Endothelial cell of umbilical vein (primary cell): ENCODE measurements around the gene RGS9. TPM values are rescaled to one million over a fixed set of nuclear protein-coding genes. Genes with fewer than 3 reads are reported as not detected.

Source experiments
- BruUV-seq: library from RNA; stranded (reverse); fragments of 400-500 nt; replicated peaks from 2 replicates; lab custom pipeline; 2021; lab: Mats Ljungman, UMichigan
- CTCF ChIA-PET: fragments of 300-600, 350-600 bp; sonication (Branson Sonifier 250); formaldehyde crosslinking; loops from one replicate; lab custom pipeline; 2021; ENCODE audit warnings: antibody characterized with exemption, inconsistent platforms; lab: Charles Lee
- POLR2A ChIA-PET: fragments of 300-600, 350-600 bp; sonication (Branson Sonifier 250); formaldehyde crosslinking; loops from one replicate; lab custom pipeline; 2021; ENCODE audit warnings: antibody characterized with exemption, inconsistent platforms; lab: Charles Lee
- DNase-seq: peaks from one replicate; pipeline ENCODE4 v3.0.0-alpha.2; 2011; ENCODE audit warnings: low read depth, low spot score
- FAIRE-seq: peaks from 2 replicates; lab custom pipeline; 2011; peaks lifted over from hg19 to GRCh38; lab: Jason Lieb, UNC
- H2AFZ ChIP-seq: 2 replicates; pipeline ENCODE4 v1.6.0; 2012; ENCODE audit warnings: low read depth, low read length, control low read depth, inconsistent platforms
- H3K27ac ChIP-seq: 2 replicates; pipeline ENCODE4 v1.5.1; 2011; ENCODE audit warnings: low read depth, mild to moderate bottlenecking, control low read depth, low read length, moderate library complexity; ENCODE audit not compliant: insufficient read depth
- H3K27me3 ChIP-seq, 2 experiments: 2 replicates each; pipeline versions ENCODE4 v1.6.0 to v1.6.1; 2011; ENCODE audit warnings: low read length in 2 of 2, mixed read lengths in 1 of 2; ENCODE audit not compliant: control insufficient read depth in 2 of 2, insufficient read depth in 2 of 2
- H3K36me3 ChIP-seq, 2 experiments: 2 replicates in 1 of 2; 3 replicates in 1 of 2; pipeline ENCODE4 v1.5.1; 2011; ENCODE audit warnings: low read length in 2 of 2, mild to moderate bottlenecking in 1 of 2, moderate library complexity in 1 of 2; ENCODE audit not compliant: control insufficient read depth in 2 of 2, insufficient read depth in 2 of 2; ENCODE audit errors: extremely low read depth in 1 of 2
- H3K4me1 ChIP-seq: 3 replicates; pipeline ENCODE4 v1.5.1; 2011; ENCODE audit warnings: mild to moderate bottlenecking, low read length; ENCODE audit not compliant: control insufficient read depth, insufficient read depth; ENCODE audit errors: extremely low read depth
- H3K4me2 ChIP-seq: 2 replicates; pipeline ENCODE4 v1.6.1; 2011; ENCODE audit warnings: low read length, control low read depth, mixed read lengths; ENCODE audit not compliant: insufficient read depth
- H3K4me3 ChIP-seq, 3 experiments: fragments of 200-600 bp in 1 of 3; sonication (generic), shearing (Covaris generic) in 1 of 3; replicated peaks in 1 of 3; 2 replicates each; pipeline ENCODE4 v1.5.1; 2011 to 2016; ENCODE audit warnings: control low read depth in 3 of 3, low read length in 3 of 3, mild to moderate bottlenecking in 2 of 3, inconsistent platforms in 1 of 3, low read depth in 1 of 3, moderate library complexity in 1 of 3; ENCODE audit not compliant: insufficient read depth in 1 of 3
- H3K79me2 ChIP-seq: 2 replicates; pipeline ENCODE4 v1.6.0; 2012; ENCODE audit warnings: low read length, inconsistent platforms; ENCODE audit not compliant: control insufficient read depth, insufficient read depth
- H3K9ac ChIP-seq: replicated peaks from 2 replicates; pipeline ENCODE3; 2011; ENCODE audit warnings: low read length, control low read depth; ENCODE audit not compliant: insufficient read depth; ENCODE audit errors: extremely low read depth
- H3K9me1 ChIP-seq: replicated peaks from 3 replicates; pipeline ENCODE4 v1.6.0; 2011; ENCODE audit warnings: mild to moderate bottlenecking, low read length; ENCODE audit not compliant: control insufficient read depth, insufficient read depth; ENCODE audit errors: extremely low read depth
- H3K9me3 ChIP-seq: replicated peaks from 2 replicates; pipeline ENCODE4 v1.5.1; 2012; ENCODE audit warnings: low read length, inconsistent platforms; ENCODE audit not compliant: control insufficient read depth, insufficient read depth
- H4K20me1 ChIP-seq: replicated peaks from 2 replicates; pipeline ENCODE3; 2011; ENCODE audit warnings: mild to moderate bottlenecking, low read length; ENCODE audit not compliant: control insufficient read depth, insufficient read depth; ENCODE audit errors: extremely low read depth
- CTCF ChIP-seq, 2 donors: IDR thresholded peaks; 1 replicate in 1 of 2; 2 replicates in 1 of 2; pipeline ENCODE4 v1.5.1; 2011; ENCODE audit warnings: low read length in 2 of 2, mild to moderate bottlenecking in 2 of 2, moderate library complexity in 2 of 2, control low read depth in 1 of 2, inconsistent platforms in 1 of 2, low read depth in 1 of 2; ENCODE audit not compliant: insufficient read depth in 1 of 2; ENCODE audit errors: extremely low read depth in 1 of 2
- EZH2 ChIP-seq: IDR thresholded peaks from 2 replicates; pipeline ENCODE4 v1.6.1; 2012; ENCODE audit warnings: borderline replicate concordance, low read depth, mild to moderate bottlenecking, moderate library complexity, low read length, inconsistent platforms; ENCODE audit not compliant: severe bottlenecking
- FOS ChIP-seq: IDR thresholded peaks from 2 replicates; pipeline ENCODE4 v1.6.1; 2011; ENCODE audit warnings: mild to moderate bottlenecking, low read length, moderate library complexity, borderline replicate concordance; ENCODE audit not compliant: insufficient read depth
- GATA2 ChIP-seq: IDR thresholded peaks from 2 replicates; pipeline ENCODE4 v1.7.0; 2011; ENCODE audit warnings: low read depth, mild to moderate bottlenecking, moderate library complexity, mixed read lengths, low read length; ENCODE audit not compliant: insufficient read length, insufficient read depth
- JUN ChIP-seq: IDR thresholded peaks from 2 replicates; pipeline ENCODE4 v1.6.1; 2011; ENCODE audit warnings: borderline replicate concordance, low read depth; ENCODE audit not compliant: insufficient read length, insufficient read depth
- MAX ChIP-seq: IDR thresholded peaks from 2 replicates; pipeline ENCODE4 v1.6.1; 2011; ENCODE audit not compliant: insufficient read depth, insufficient read length
- MYC ChIP-seq: IDR thresholded peaks from one replicate; pipeline ENCODE4 v1.6.1; 2011; ENCODE audit warnings: mild to moderate bottlenecking, low read depth, low read length
- POLR2A ChIP-seq: IDR thresholded peaks from 2 replicates; pipeline ENCODE4 v1.6.1; 2012; ENCODE audit warnings: low read depth, mild to moderate bottlenecking, control low read depth, low read length
- POLR2AphosphoS5 ChIP-seq: IDR thresholded peaks from 2 replicates; pipeline ENCODE4 v1.6.1; 2012; ENCODE audit warnings: low read depth, mild to moderate bottlenecking, control low read depth, low read length, moderate library complexity; ENCODE audit not compliant: insufficient read depth
- dilution Hi-C: fragments of 300-500 bp; cut with MboI; formaldehyde crosslinking; loops from one replicate; pipeline ENCODE4 v1.15.0; 2019; ENCODE audit warnings: low sequenced_read_pairs; ENCODE audit not compliant: extremely low pct_ligation_motif_present
- intact Hi-C: fragments of 100-400 bp; cut with micrococcal nuclease; formaldehyde crosslinking; loops from one replicate; pipeline ENCODE4 v1.10.0; 2022
- polyA plus RNA-seq, 4 experiments: library from polyadenylated mRNA; depleted of rRNA in 3 of 4; stranded (reverse) in 3 of 4; unstranded in 1 of 4; fragments of >200 nt; gene quantifications; 2 replicates each; pipeline versions ENCODE4 v1.2.1 to v1.2.3, GENCODE V29; 2011 to 2012; ENCODE audit warnings: missing spikeins in 1 of 4
- total RNA-seq: library from RNA; stranded (reverse); gene quantifications from 2 replicates; pipeline ENCODE4 v1.2.3, GENCODE V29; 2021

Gene RGS9
- total and polyA plus RNA-seq, 2 donors (not counting 3 experiments of a cell fraction or from before 2014, with no cell fraction given): 0.61 to 1.4 TPM

DNA sequence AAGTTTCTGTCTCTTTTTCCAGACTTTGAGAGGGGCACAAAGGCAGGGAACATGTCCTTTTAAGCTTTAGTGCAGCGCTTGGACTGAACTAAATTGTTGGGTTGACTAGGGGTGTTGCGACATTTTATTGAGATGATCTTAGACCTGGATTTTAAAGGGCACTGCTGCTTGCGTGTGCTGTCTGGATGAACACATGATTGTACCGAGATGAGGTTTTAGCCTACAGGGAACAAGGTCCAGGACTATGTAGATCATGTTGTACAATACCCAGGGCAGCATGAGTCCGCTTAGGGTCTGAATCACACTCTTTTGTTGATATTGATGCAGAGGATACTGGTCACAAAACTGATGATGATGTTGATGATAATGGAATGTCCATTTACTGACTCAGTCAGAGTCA is 5.2 kb upstream of the RGS9 start:
- Histone ChIP-seq H3K4me3 (no peak overlapping the region), H2AFZ (no peak overlapping the region), H3K9me1 (no peaks in the 10 kb centered on the region), H3K79me2 (no peaks in the 10 kb centered on the region), H3K9me3 (no peaks in the 10 kb centered on the region), H3K4me2 (no peak overlapping the region), H4K20me1 (no peaks in the 10 kb centered on the region), H3K27ac (no peak overlapping the region), H3K9ac (no peak overlapping the region), H3K4me1 (no peaks in the 10 kb centered on the region), H3K36me3 (no peaks in the 10 kb centered on the region), H3K27me3 (peaks cover 16 to 25% of the 10 kb centered on the region in 2 experiments)
- DNase-seq: no peak
- no peak for FAIRE-seq
- dilution Hi-C loops (no loop called here), intact Hi-C loops (no loop called here)
- no peak for TF ChIP-seq MYC
- no peak for TF ChIP-seq GATA2
- no peak for TF ChIP-seq JUN
- TF ChIP-seq POLR2AphosphoS5: no peak
- TF ChIP-seq MAX: no peak
- TF ChIP-seq POLR2A: no peak
- TF ChIP-seq FOS: no peak
- no peak for TF ChIP-seq CTCF (IDR thresholded peaks at IDR 0.05; ENCODE audit: extremely low read depth in 1 of 2, insufficient read depth in 1 of 2, low read depth in 1 of 2, low read length in 2 of 2)
- TF ChIP-seq EZH2: no peak
- POLR2A ChIA-PET: no interaction called here
- no TSS peak for BruUV-seq
- CTCF ChIA-PET: no interaction called here
